OCI-LY3 (cell line): ENCODE results near the gene NOL4L.

ENCODE experiments used
- CTCF ChIP-seq: fragments of 200-600, 300-600 bp; sonication (generic); IDR thresholded peaks from 2 replicates; pipeline ENCODE4 v1.5.1; 2014; ENCODE audit warnings: antibody characterized with exemption, low read length, low read depth
- EZH2phosphoT487 ChIP-seq: fragments of 200-600 bp; shearing (Covaris generic); IDR thresholded peaks from 2 replicates; pipeline ENCODE4 v1.6.1; 2018; ENCODE audit warnings: antibody characterized with exemption, mixed run types, low read depth

GRCh38 chr20:32526541-32526940 lies 58.6 kb downstream of the NOL4L start:
- TF ChIP-seq CTCF (no peak), EZH2phosphoT487 (no peak)
